ENCODE measurements around the gene ZNF81. TPM values are rescaled to one million over a fixed set of nuclear protein-coding genes. Genes with fewer than 3 reads are reported as not detected.
"Not testable (repeated sequence)": the region's sequence is repeated elsewhere in the genome, so short reads cannot be mapped to it uniquely, and the experiment has no call there.

Gene ZNF81
- total RNA-seq, 1 donor from 2014 or later = 5.3 TPM

DNA sequence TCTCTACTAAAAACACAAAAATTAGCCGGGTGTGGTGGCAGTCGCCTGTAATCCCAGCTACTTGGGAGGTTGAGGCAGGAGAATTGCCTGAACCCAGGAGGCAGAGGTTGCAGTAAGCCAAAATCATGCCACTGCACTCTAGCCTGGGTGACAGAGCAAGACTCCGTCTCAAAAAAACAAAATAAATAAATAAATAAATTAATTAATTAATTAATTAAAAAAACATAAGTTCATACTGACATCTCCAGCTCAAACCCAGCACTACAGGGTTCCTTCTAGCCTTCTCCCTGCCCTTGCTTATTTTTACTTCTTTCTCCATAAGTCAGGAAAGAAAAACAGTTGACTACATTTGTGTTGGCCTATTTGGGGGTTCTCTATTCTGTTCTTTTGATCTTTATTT is 95.3 kb downstream of the ZNF81 start:
- not testable (repeated sequence) for ATAC-seq; DNase-seq (ENCODE audit: low spot score)

DNA sequence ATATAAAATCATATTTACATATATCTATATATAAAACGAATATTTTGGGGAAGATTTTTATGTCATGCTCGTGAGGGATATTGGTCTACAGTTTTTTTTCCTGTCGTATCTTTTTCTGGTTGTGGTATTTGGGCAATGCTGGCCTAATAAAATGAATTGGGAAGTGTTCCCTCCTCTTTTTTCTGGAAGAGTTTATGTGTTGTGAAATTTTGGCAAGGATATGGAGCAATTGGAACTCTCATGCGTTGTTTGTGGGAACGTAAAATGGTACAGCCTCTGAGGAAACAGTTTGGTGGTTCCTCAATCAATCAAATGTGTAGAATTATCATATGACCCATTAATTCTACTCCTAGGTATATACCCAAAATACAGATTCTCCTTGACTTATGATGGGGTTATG is 97.2 kb downstream of the ZNF81 start:
- ATAC-seq (no peak), DNase-seq (ENCODE audit: low spot score) (no peak)

DNA sequence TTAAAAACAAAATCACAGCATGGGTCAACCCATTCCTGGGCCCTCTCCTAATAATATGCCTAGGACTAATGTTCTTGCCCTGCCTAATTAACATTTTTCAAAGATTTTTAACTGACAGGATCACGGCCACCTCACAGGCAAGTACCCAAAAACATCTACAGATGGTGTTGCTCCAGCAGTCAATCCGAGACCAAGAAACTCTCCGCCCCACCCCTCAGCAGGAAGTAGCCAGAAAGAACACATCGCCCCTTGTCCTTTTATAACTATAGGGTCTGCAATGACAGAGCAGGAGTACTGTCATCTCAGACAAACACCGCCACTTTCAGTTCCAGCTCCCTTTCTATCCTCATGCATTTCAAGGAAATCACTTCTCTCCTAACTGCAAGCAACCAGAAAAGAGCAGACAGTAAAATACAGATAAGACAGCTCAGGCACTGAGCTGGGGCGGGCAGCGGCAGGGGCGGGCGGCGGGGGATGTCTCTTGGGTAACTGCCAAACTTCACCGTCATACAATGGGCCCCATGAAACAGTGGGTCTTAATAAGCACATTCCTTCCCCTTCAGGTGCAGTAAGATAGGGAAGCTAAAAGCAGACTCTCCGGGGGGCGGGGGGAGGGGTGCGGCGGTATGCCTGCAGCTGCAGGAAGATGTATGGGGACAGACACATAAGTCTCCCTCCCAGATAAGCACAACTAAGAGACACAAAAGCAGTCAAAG is 99.7 kb downstream of the ZNF81 start:
- DNase-seq (ENCODE audit: low spot score) (no peak), ATAC-seq (no peak)

DNA sequence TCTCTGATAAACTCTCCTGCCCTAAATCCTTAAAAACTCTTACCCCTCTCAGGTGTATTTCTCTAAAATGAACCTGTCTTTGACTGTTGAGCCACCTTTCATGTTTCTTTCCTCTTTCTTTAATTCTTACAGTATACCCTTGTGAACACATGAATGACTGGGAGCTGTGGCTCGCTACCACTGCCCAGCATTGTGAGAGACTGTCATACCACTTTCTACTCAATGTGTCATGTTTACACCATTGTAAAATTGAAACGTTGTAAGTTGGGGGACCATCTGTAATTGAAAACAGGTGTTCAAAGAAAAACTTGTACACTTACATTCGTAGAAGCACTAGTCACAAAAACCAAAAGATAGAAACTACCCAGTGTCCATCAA is 100.2 kb downstream of the ZNF81 start:
- no peak for ATAC-seq
- DNase-seq (ENCODE audit: low spot score) = no peak

DNA sequence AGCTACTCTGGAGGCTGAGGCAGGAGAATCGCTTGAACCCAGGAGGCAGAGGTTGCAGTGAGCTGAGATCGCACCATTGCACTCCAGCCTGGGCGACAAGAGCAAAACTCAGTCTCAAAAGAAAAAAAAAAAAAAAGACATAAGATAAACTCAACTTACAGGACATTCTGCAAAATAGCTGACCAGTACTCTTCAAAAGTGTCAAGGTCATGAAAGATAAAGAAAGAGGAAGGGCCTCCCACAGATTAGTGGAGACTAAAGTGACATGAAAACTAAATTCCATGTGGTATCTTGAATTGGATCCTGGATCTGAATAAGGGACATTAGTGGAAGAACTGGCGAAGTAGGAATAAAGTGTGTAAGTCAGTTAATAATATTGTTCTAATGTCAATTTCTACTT is 103.7 kb downstream of the ZNF81 start:
- DNase-seq (ENCODE audit: low spot score) (no peak), ATAC-seq (no peak)

DNA sequence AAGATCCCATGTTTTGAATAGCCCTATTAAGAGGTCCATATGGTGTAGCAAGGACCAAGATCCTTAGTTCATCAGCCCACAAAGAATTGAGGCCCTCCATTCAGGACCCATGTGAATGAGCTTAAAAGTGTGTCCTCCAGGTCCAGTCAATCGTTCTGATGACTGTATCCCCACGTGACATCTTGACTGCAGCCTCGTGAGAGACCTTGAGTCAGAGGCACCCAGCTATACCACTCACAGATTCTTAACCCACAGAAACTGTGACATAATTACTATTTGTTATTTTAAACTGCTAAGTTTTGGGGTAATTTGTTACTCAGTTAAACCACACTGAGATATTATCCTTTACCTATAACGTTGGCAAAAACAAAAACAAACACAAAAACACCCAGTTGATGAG is 104.7 kb downstream of the ZNF81 start:
- ATAC-seq = no peak
- no peak for DNase-seq (ENCODE audit: low spot score)

DNA sequence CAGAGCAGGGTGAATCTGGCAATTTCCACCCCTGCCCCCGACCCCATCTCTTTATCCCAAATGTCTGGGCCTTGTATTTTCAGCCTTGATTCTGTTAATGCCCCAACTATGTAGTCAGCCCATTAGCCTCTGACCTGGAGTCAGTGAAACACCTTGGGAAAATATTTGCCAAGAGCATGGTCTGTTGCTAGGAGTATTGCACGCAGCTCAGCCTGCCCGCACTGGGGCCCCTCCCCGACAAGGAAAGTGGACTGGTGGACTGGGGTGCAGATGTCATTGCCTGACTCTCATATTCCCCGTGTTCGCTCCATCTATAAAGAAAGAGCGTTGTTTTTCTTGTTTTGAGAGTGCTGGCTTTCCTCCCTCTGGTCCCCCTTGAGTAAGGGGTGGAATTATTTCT is 118.6 kb downstream of the ZNF81 start:
- DNase-seq (ENCODE audit: low spot score); ATAC-seq: not testable (repeated sequence)

DNA sequence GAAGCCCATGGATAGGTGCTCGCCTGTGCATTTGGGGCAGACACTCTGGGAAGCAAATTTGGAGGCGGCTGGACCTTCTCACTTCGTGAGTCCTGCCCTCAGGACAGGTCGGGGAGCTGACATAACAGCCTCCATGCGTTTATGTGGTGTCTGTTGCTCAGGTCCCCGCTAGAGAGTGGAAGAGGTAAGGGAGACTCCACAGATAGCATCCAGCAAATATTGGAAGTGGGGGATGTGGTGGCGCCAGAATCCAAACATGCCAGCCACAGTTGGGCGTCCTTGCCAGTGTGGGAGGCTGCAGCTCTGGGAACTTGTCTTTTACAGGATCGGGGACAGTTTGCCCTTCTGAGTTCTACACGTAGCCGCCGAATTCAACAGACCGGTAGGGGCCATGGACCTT is 119.3 kb downstream of the ZNF81 start:
- DNase-seq (ENCODE audit: low spot score) (no peak), ATAC-seq (no peak)

DNA sequence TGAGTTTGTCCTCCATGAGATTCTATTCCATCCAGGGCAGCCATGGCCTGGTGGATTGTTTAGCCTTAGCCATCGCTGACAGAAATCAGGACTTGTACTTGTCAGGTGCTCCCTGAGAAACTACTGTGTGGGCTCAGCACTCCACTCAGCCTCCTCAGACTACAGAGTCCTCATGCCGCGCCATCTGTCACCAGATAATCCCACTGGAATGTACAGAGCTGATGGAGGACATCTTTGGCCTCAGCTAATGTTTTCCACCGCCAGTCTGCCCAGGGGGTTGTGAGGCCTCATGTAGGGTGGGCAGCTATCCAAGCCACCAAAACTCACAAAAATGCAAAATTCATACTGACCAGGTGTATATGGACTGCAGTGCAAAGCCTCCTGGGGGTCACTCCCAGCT is 121.5 kb downstream of the ZNF81 start:
- ATAC-seq; DNase-seq (ENCODE audit: low spot score): not testable (repeated sequence)

DNA sequence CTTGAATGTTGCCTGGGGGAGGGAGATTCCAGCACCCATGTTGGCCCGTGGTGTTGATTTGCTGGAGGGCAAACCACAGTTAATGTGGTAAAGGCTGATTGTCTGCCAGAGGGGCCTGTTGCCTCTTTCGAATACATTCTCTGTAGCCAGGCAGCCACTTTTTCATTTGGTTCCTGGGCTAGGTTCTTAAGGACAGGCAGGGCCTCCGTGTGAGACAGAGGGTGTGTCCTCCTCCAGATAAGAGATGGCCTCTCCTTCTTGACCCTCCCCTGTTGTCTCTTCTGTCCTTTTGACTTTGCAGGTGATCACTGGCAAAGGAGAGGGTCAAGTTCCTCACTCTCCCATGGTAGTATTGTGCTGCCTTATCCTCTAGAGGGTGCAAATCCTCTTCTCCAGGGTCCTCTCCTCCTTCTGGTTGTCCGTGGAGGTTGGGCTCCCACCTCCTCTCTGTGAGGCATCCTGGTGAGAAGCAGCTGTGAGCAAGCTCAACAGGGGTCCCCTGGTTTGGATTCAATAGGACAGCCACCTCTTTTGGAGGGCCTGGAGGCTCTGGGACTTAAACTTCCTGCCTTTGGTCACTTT is 122.2 kb downstream of the ZNF81 start:
- DNase-seq (ENCODE audit: low spot score) = no peak
- no peak for ATAC-seq

DNA sequence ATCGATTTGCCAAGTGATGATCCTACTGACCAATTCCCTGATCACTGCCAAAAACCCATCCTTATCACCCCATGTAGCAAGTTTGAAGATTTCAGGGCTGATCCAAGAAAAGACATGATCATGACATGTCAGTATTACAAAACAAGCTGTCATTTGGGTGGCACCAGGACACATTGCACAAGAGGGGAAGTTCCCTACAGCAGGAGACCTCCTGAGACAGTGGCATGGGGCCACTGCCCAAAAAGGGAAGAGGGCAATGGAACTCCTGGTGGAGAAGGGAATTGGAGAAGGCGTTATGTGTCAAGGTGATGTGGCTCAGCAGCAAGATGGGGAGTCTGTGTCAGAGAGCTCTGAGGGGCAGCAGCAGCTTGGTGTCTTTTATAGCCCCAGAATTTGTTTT is 123.7 kb downstream of the ZNF81 start:
- ATAC-seq (no peak), DNase-seq (ENCODE audit: low spot score) (no peak)

DNA sequence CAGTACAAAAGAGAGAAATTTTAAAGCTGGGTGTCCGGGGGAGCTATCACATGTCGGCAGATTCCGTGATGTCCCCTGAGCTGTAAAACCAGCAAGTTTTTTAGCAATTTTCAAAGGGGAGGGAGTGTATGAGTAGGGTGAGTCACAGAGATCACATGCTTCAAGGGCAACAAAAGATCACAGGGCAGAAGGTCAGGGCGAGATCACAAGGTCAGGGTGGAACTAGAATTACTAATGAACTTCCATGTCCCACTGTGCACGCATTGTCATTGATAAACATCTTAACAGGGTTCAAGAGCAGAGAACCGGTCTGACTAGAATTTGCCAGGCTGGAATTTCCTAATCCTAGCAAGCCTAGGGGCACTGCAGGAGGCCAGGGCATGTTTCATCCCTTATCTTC is 125.1 kb downstream of the ZNF81 start:
- not testable (repeated sequence) for ATAC-seq

DNA sequence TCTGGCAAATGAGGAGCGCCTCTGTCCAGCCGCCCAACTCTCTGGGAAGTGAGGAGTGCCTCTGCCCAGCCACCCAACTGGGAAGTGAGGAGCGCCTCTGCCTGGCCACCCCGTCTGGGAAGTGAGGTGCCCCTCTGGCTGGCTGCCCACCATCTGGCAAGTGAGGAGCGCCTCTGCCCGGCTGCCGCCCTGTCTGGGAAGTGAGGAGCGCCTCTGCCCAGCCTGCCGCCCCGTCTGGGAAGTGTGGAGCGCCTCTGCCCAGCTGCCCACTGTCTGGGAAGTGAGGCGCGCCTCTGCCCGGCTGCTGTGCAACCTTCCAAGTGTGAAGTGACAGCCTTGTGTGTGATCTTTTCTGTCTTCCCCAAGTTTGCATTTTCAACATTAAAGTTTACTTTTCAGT is 128.8 kb downstream of the ZNF81 start:
- DNase-seq (ENCODE audit: low spot score); ATAC-seq: not testable (repeated sequence)

More for the DNA sequence above, 125.1 kb downstream of the ZNF81 start:
- not testable (repeated sequence) for DNase-seq (ENCODE audit: low spot score)

Other genes starting within 250 kb of the ZNF81 start
- gene SYN1, start 217.0 kb upstream of the ZNF81 start, total RNA-seq = 0.15 TPM
- gene CFP, start 207.0 kb upstream of the ZNF81 start, total RNA-seq = 13.8 TPM
- 18.1 TPM for gene ELK1, start 186.3 kb upstream of the ZNF81 start, total RNA-seq
- 39.7 TPM for gene UXT, start 177.7 kb upstream of the ZNF81 start, total RNA-seq
- gene ZNF182, start 167.1 kb downstream of the ZNF81 start, total RNA-seq = 2.2 TPM
- gene SPACA5, start 170.1 kb downstream of the ZNF81 start, total RNA-seq = not detected
- gene ZNF630, start 234.7 kb downstream of the ZNF81 start, total RNA-seq = 1.1 TPM